Brain microvascular endothelial cell (primary cell): ENCODE results near the gene RPN2.

Experiments used
- DNase-seq: peaks from one replicate; pipeline ENCODE4 v3.0.0-alpha.2; 2020
- H3K27ac ChIP-seq: fragments of 250-450 bp; sonication (Bioruptor Pico); 2 replicates; pipeline ENCODE4 v1.5.1; 2020; ENCODE audit warnings: mild to moderate bottlenecking, moderate library complexity
- H3K27me3 ChIP-seq: fragments of 250-450 bp; sonication (Bioruptor Pico); replicated peaks from 2 replicates; pipeline ENCODE4 v1.5.1; 2020; ENCODE audit warnings: mild to moderate bottlenecking
- H3K36me3 ChIP-seq: fragments of 250-450 bp; sonication (Bioruptor Pico); replicated peaks from 2 replicates; pipeline ENCODE4 v1.5.1; 2020; ENCODE audit warnings: mild to moderate bottlenecking
- H3K4me3 ChIP-seq: 2 replicates; pipeline ENCODE4 v1.5.1; 2011; ENCODE audit warnings: low read depth, mild to moderate bottlenecking, control low read depth, low read length, moderate library complexity
- CTCF ChIP-seq: IDR thresholded peaks from 2 replicates; pipeline ENCODE4 v1.5.1; 2011; ENCODE audit warnings: low read depth, mild to moderate bottlenecking, moderate library complexity, low read length, control low read depth, inconsistent platforms; ENCODE audit errors: missing control alignments
- in situ Hi-C: cut with HindIII; loops from 2 replicates; pipeline ENCODE4 v1.10.0; 2017; ENCODE audit warnings: low sequenced_read_pairs, low pct_ligation_motif_present

Gene RPN2

GRCh38 chr20:37233548-37234253 is 54.6 kb downstream of the RPN2 start:
- H3K36me3 ChIP-seq, result peaks cover 83% of the 10 kb centered on the region
- in situ Hi-C loops, result no loop called here
- H3K27ac ChIP-seq, result no peak overlapping the region
- DNase-seq, result no peak
- no peaks in the 10 kb centered on the region for H3K27me3 ChIP-seq
- TF ChIP-seq CTCF, result no peak
- no peak overlapping the region for H3K4me3 ChIP-seq

- no peak for DNase-seq
- in situ Hi-C loops, result no loop called here
- no peaks in the 10 kb centered on the region for H3K27me3 ChIP-seq
- peaks cover 87% of the 10 kb centered on the region for H3K36me3 ChIP-seq
- no peak overlapping the region for H3K27ac ChIP-seq
- no peak for TF ChIP-seq CTCF
- H3K4me3 ChIP-seq, result no peak overlapping the region
These were observed 55.1 kb downstream of the RPN2 start for GRCh38 chr20:37234254-37234581.

- no peak for TF ChIP-seq CTCF
- in situ Hi-C loops, result no loop called here
- no peaks in the 10 kb centered on the region for H3K27me3 ChIP-seq
- H3K27ac ChIP-seq, result no peak overlapping the region
- peaks cover 80% of the 10 kb centered on the region for H3K36me3 ChIP-seq
- no peak overlapping the region for H3K4me3 ChIP-seq
- no peak for DNase-seq
These were observed 55.9 kb downstream of the RPN2 start for GRCh38 chr20:37235065-37235464.

- no peak overlapping the region for H3K27ac ChIP-seq
- H3K27me3 ChIP-seq, result no peaks in the 10 kb centered on the region
- in situ Hi-C loops, result no loop called here
- peaks cover 81% of the 10 kb centered on the region for H3K36me3 ChIP-seq
- TF ChIP-seq CTCF, result no peak
- no peak for DNase-seq
- H3K4me3 ChIP-seq, result no peak overlapping the region
These were observed 57.3 kb downstream of the RPN2 start for GRCh38 chr20:37236462-37236861.

- Histone ChIP-seq H3K36me3 (peaks cover 81% of the 10 kb centered on the region), H3K27ac (no peak overlapping the region), H3K27me3 (no peaks in the 10 kb centered on the region), H3K4me3 (no peak overlapping the region)
- in situ Hi-C loops, result no loop called here
- no peak for TF ChIP-seq CTCF
- DNase-seq, result no peak
These were observed 58.5 kb downstream of the RPN2 start for GRCh38 chr20:37237656-37238055.

GRCh38 chr20:37238426-37238825 is 59.3 kb downstream of the RPN2 start:
- in situ Hi-C loops, result no loop called here
- Histone ChIP-seq H3K36me3 (peaks cover 81% of the 10 kb centered on the region), H3K27ac (no peak overlapping the region), H3K4me3 (no peak overlapping the region), H3K27me3 (no peaks in the 10 kb centered on the region)
- no peak for DNase-seq
- no peak for TF ChIP-seq CTCF
